ENCODE results near the gene TREX2.

TREX2 gene

DNA sequence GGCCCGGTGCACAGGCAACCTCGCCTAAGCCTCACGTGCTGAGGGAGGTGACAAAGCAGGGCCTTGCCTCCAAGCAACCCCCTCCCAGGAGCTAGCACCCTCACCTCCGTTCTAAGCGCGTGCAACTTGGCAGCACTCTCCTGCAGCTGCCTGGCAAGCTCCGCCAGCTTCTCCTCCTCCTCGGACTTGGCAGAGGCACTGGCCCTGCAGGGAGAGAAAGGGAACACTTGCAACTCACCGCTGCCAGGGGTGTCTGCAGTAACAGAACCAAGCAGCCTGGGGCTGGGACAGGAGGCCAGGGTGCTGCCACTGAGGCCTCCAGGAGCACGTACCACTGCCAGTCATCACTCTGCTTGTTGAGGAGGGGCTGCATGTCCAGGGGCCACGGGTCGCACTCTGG is 10.3 kb upstream of the TREX2 start:
- no peak for DNase-seq (ENCODE audit: low read depth in 2 of 2)

DNA sequence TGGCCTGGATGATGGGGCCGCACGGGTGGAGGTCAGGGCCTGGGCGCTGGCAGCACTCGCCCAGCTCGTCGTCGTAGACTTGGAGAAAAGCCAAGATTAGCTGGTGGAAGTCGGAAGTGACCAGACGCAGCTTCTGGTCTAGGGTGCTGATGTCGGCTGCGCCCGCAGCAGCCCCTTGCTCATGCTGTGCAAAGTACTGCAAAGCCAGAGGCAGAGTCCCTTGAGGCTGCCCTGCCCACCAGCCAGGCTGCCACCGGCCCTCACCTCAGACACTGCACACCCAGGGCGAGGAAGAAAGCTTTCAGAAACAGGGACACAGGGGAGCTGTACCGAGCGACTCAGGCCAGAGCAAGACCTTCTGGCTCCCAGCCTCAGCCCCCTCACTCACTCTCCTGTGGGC is 9.7 kb upstream of the TREX2 start:
- no peak for DNase-seq (ENCODE audit: low read depth in 2 of 2)

GRCh38 chrX:153454901-153455550 is 9.2 kb upstream of the TREX2 start:
- no peak for DNase-seq (ENCODE audit: low read depth in 2 of 2)

DNA sequence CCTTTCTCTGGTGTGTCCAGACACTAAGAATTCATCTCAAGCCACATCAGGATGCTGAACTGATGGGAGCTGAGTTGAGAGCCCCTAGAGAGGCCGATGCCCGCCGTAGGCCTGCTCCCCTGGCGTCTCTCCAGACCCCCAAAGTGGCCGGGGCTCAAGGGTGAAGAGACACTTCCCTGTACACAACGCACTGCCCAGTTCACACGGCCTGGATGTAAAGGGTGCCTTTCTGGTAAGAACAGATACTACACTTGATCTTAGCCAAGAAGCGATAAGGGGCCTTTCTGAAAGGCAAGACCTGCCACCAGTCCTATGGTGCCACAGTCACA is 5.1 kb upstream of the TREX2 start:
- DNase-seq (ENCODE audit: low read depth in 2 of 2), result no peak

GRCh38 chrX:153450114-153450948 is 4.5 kb upstream of the TREX2 start:
- no peak for DNase-seq (ENCODE audit: low read depth in 2 of 2)

GRCh38 chrX:153449368-153450113 is 3.7 kb upstream of the TREX2 start:
- no peak for DNase-seq (ENCODE audit: low read depth in 2 of 2)

DNA sequence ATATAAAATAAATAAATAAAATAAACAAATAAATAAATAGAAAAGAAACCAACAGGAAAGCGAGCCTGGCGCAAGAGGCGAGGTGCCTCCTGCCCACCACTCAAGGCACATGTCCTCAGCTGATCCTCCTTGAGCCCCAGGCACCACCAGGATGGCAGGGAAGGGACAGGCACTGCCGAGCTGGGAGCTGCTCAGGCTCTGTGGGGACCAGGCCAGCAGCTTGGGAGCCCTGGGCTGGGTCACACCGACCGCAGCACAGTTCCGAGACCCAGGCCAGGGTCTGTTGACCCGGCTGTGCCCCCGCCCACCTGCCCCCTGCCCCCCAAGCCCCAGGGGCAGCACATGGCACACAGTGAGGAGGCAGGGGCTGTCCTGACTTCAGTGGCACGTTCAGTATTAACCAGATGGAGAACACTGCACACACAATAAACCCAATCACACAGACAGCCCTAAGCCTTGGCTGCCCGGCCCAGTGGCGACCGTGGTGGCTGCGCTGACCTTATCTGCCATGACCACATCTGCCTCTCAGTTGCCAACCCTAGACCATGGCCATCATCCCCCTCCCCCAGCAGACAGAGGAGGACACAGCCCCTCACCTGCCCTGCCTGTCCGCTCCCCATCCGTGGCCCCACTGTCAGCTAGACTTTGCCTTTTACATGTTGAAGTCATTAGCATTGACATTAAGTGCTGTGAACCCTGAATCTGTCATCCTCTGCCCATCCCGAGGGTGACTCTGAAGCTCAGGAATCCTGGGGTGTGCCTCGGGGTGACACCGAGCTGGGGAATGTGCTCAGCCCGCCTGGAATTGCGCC is 2.9 kb upstream of the TREX2 start:
- no peak for DNase-seq (ENCODE audit: low read depth in 2 of 2)

GRCh38 chrX:153447581-153447960 is 1.7 kb upstream of the TREX2 start:
- no peak for DNase-seq (ENCODE audit: low read depth in 2 of 2)

DNA sequence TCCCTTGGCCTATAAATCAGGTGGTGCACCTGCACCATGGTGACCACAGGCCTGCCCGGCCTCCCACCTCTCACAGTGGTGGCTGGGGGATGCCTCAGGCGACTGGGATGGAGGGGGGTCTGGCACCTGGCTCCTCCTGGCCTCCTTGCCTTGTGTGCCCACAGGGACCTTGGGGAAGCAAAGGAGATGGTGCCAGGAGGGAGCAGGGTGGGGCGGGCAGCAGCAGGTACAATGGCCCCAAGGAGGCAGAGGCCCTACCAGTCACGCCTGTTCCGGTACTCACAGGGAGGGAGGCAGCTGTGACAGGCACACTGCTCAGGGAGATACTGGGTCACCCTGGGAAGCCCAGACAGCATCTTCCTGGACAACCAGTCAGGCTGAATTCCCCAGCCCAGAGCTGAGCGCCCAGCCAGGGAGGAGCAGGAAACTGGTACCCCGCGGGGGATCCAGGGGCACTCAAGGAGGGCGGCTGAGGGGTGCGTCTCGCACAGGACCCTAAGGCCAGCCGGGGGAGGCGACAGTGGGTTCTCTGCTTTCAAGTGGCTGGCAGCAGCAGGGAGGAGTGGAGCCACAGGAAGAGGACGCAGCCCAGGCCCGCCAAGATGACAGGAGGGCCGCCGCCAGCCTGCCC is 1.2 kb upstream of the TREX2 start:
- no peak for DNase-seq (ENCODE audit: low read depth in 2 of 2)

DNA sequence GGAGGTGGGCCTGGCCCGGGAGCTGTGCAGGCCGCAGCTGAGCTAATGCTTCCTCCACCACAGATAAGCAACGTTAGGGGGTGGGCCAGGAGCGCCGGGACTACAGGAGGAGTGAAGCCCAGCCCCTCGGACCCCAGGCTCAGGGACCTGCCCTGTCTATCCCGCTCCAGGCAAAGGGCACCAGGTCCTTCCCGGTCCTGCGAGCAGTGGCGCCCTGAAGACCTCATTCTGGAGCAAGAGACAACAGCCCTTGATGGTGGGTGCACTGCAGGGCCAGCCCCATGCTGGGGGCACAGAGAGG is 730 bp upstream of the TREX2 start:
- no peak for DNase-seq (ENCODE audit: low read depth in 2 of 2)

- DNase-seq (ENCODE audit: low read depth in 2 of 2), result no peak
Observed at GRCh38 chrX:153445106-153445855, 575 bp downstream of the TREX2 start.

DNA sequence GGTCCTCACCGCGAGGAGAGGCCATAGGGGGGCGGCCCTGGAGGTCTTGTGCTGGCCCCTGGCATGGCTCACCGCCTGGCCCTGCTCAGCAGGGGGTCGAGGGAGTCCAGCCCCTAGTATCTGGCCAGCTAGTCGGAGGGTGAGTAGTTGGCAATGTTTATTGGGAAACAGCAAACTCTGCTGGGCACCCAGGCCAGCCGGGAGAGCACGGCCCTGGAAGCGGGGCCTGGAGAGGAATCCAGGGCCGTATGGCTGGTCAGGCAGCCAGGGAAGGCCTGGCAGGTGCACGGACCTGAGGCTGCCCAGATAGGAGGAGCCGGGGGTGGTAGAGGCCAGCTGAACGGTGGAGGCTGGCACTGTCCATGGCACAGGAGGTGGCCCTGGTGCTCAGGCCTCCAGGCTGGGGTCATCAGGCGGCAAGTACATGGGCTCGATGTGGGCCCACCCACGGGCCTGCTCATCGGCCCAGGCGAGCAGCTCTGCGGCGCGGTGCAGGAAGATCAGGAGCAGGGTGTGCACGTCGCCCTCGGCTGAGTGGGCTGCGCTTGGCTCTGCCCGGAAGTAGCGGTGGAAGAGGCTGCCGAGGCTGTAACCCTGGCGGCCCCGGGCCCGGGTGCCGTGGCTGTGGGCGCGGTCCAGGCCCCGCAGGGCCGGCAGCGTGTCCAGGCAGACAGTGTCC is 1.4 kb downstream of the TREX2 start:
- DNase-seq (ENCODE audit: low read depth in 2 of 2), result no peak

DNA sequence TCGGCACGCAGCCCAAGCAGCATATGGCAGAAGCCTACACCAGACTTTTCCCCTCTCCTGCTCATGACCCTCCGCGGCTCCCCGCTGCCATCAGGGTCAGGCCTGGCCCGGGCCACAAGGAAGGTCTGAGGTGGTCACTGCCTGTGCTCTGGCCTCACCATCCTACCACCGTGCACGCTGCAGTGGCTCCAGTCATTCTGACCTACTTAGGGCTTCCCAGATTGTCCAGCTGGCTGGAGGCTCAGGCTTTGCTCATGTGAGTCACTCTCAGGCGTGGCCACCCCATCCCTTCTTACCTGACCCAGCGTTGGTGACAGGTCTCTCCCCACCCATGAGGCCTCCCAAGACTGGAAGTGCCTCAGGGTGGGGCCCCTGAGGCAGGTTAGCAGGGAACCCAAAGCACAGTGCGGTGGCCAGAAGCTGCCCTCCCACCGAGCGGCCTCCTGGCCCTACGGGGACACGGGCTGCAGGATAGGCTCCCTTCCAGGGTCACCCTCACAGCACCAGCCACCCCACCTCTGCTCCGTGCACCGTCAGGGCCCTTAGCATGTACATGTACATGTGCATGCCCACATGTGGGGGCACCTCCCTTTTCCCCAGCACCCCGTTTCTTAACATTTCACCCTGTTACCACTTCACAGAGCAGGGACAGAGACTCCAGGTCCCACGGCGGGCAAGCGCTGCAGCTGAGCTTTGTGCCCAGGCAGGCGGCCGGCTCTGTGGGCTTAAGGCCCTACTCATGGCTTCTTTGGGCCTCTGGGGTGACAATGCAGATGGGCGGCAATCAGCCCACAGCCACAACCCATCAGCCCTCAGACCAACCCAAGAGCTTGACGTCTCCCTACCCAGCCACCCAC is 2.2 kb downstream of the TREX2 start:
- DNase-seq (ENCODE audit: low read depth in 2 of 2), result no peak

GRCh38 chrX:153442463-153442862 is 3.4 kb downstream of the TREX2 start:
- DNase-seq (ENCODE audit: low read depth in 2 of 2), result no peak

- no peak for DNase-seq (ENCODE audit: low read depth in 2 of 2)
Observed at GRCh38 chrX:153441981-153442380, 3.9 kb downstream of the TREX2 start.

GRCh38 chrX:153441296-153441695 is 4.6 kb downstream of the TREX2 start:
- no peak for DNase-seq (ENCODE audit: low read depth in 2 of 2)

DNA sequence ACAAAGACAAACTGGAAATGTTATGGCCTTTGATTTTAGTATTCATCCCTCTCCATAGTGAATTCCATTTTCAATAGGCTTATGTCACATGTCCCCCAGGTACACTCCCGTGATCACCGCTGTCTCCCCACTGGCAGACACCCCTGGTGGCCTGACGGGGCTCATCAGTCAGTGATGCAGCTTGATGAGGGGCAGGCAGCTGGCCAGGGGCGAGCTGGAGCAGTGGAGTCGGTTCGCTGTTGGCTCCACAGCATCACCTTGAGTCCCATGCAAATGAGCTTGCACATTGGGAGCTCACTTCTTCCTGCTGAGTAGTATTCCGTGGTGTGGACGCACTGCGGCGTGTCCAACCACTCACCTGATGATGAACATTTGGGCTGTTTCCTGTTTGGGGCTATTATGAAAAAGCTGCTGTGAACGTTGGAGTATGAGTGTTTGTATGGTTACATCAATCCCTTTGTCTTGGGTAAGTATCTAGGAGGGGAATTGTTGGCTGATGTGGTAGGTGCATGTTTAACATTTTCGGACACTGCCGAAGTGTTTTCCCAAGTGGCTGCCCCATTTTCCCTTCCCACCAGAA is 5.2 kb downstream of the TREX2 start:
- DNase-seq (ENCODE audit: low read depth in 2 of 2), result no peak

GRCh38 chrX:153439977-153440376 is 5.9 kb downstream of the TREX2 start:
- no peak for DNase-seq (ENCODE audit: low read depth in 2 of 2)

DNA sequence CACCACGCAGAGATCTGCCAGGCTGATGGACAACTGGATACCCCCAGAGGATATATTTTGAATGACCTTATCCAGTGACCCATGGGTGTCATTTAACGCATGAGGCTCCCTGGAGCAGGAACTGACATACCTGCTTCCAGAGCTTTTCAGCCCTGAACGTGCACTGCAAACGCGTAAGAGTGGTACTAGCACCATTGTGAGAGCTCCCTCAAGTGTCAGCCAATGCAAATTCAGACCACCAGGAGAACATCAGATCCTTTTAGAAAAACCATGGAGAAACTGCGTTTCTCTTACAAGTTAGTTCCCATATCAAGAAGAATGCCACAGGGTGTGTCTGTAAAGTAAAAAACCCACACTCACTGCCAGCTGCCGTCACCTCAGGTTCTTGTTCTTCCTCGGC is 7.3 kb downstream of the TREX2 start:
- no peak for DNase-seq (ENCODE audit: low read depth in 2 of 2)

Measured in stimulated activated CD4-positive, alpha-beta T cell treated with anti-CD3 and anti-CD28 coated beads, Interleukin-4, amount 100 ng/mL, for 48 hours (primary cell).